CD4-positive, alpha-beta T cell (primary cell): ENCODE measurements around the gene GLB1L3. TPM values are rescaled to one million over a fixed set of nuclear protein-coding genes. Genes with fewer than 3 reads are reported as not detected.

Experiments used
- ATAC-seq: fragments of 200-7000 bp; cut with Tn5 transposase; one replicate; pipeline ENCODE4 v1.10.0; 2022; ENCODE audit warnings: mild to moderate bottlenecking; ENCODE audit not compliant: poor library complexity
- CTCF ChIA-PET: fragments of 350-600 bp; sonication (Branson Sonifier 250); formaldehyde crosslinking; loops from one replicate; lab custom pipeline; 2021; ENCODE audit warnings: antibody characterized with exemption, inconsistent platforms; lab: Charles Lee
- POLR2A ChIA-PET: fragments of 350-600 bp; sonication (Branson Sonifier 250); formaldehyde crosslinking; loops from one replicate; lab custom pipeline; 2021; ENCODE audit warnings: antibody characterized with exemption, inconsistent platforms; lab: Charles Lee
- DNase-seq, 14 experiments: peaks; one replicate each; pipeline ENCODE4 v3.0.0-alpha.2; 2013 to 2020; ENCODE audit warnings: mixed read lengths in 2 of 14
- H3K27ac ChIP-seq, 2 donors: one replicate each; pipeline versions ENCODE4 v1.5.1 to v1.7.0; 2013; ENCODE audit warnings: low read length in 2 of 2, low read depth in 1 of 2, mild to moderate bottlenecking in 1 of 2
- H3K27me3 ChIP-seq, 2 experiments: 1 replicate in 1 of 2; 2 replicates in 1 of 2; pipeline versions ENCODE4 v1.6.1 to v1.7.0; 2013; ENCODE audit warnings: low read length in 2 of 2, control low read depth in 1 of 2, mild to moderate bottlenecking in 1 of 2, moderate library complexity in 1 of 2; ENCODE audit not compliant: insufficient read depth in 2 of 2, control insufficient read depth in 1 of 2
- H3K36me3 ChIP-seq: one replicate; pipeline ENCODE4 v1.6.1; 2013; ENCODE audit warnings: low read length, control low read depth; ENCODE audit not compliant: insufficient read depth
- H3K4me1 ChIP-seq: one replicate; pipeline ENCODE4 v1.6.1; 2013; ENCODE audit warnings: low read length, control low read depth; ENCODE audit not compliant: insufficient read depth
- H3K4me3 ChIP-seq: one replicate; pipeline ENCODE4 v1.5.1; 2013; ENCODE audit warnings: mild to moderate bottlenecking, low read length, moderate library complexity
- H3K9me3 ChIP-seq, 2 experiments: 1 replicate in 1 of 2; 2 replicates in 1 of 2; pipeline versions ENCODE4 v1.6.1 to v1.7.0; 2013; ENCODE audit warnings: low read length in 2 of 2, mild to moderate bottlenecking in 2 of 2, control low read depth in 1 of 2, moderate library complexity in 1 of 2; ENCODE audit not compliant: control insufficient read depth in 1 of 2, insufficient read depth in 1 of 2
- H3K27ac Mint-ChIP-seq: one replicate; pipeline ENCODE4 v1.8.0; 2020; ENCODE audit warnings: mixed read lengths
- H3K27me3 Mint-ChIP-seq: one replicate; pipeline ENCODE4 v1.8.0; 2021; ENCODE audit warnings: mixed read lengths
- H3K36me3 Mint-ChIP-seq: one replicate; pipeline ENCODE4 v1.8.0; 2021; ENCODE audit warnings: low read depth, mixed read lengths
- H3K4me1 Mint-ChIP-seq: one replicate; pipeline ENCODE4 v1.8.0; 2021; ENCODE audit warnings: low read depth, mixed read lengths
- H3K4me3 Mint-ChIP-seq: one replicate; pipeline ENCODE4 v1.8.0; 2020; ENCODE audit warnings: mild to moderate bottlenecking, mixed read lengths
- H3K9me3 Mint-ChIP-seq: one replicate; pipeline ENCODE4 v1.8.0; 2020; ENCODE audit warnings: mixed read lengths
- CTCF ChIP-seq: fragments of 200-600 bp; IDR thresholded peaks from one replicate; pipeline ENCODE4 v1.8.0; 2022; ENCODE audit warnings: antibody characterized with exemption, mild to moderate bottlenecking
- intact Hi-C, 2 experiments: fragments of 100-400 bp; cut with DNase I in 1 of 2; cut with micrococcal nuclease in 1 of 2; formaldehyde crosslinking; loops; one replicate each; pipeline versions ENCODE4 v1.15.1 to v1.9.0; 2023 to 2025; cut with DNase I, micrococcal nuclease
- total RNA-seq, 174 experiments: library from RNA in 2 of 174; stranded (reverse) in 2 of 174; gene quantifications; one replicate each; pipeline ENCODE4 v1.2.3 and lab custom pipeline; 2021 to 2026

Gene GLB1L3
- total RNA-seq, 2 experiments from 2014 or later: 1.3 to 1.5 TPM

DNA sequence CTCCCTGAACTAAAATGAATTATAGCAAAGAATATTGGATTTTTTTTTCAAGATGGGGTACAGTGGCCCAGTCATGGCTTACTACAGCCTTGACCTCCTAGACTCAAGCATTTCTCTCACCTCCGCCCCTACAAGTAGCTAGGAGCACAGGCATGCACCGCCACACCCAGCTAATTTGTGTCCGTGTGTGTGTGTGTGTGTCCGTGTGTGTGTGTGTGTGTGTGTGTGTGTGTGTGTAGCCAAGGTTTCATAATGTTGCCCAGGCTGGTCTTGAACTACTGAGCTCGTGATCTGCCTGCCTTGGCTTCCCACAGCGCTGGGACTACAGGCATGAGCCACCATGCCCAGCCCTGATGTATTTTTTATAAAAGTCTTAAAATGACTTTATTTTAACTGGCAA is 35.6 kb upstream of the GLB1L3 start:
- H3K27ac ChIP-seq: no peak overlapping the region
- ChIA-PET POLR2A (interaction anchor here (1.4 kb wide), 1 partner anchor 17 kb away, joined by 4 read pairs; the partner anchor contains the start of genes NCAPD3 and VPS26B), CTCF (no interaction called here)
- Mint-ChIP-seq H3K27ac (no peak overlapping the region), H3K4me3 (no peak overlapping the region), H3K9me3 (no peaks in the 10 kb centered on the region), H3K36me3 (peaks cover 83% of the 10 kb centered on the region), H3K27me3 (no peaks in the 10 kb centered on the region), H3K4me1 (no peaks in the 10 kb centered on the region)
- intact Hi-C loops: no loop called here
- no peak for TF ChIP-seq CTCF
- peaks cover 79% of the 10 kb centered on the region for H3K36me3 ChIP-seq
- no peak overlapping the region for H3K4me3 ChIP-seq
- ATAC-seq (no peak), DNase-seq (no peak)
- H3K4me1 ChIP-seq: no peaks in the 10 kb centered on the region
- no peaks in the 10 kb centered on the region for H3K27me3 ChIP-seq
- no peaks in the 10 kb centered on the region for H3K9me3 ChIP-seq

- Mint-ChIP-seq H3K27me3 (no peaks in the 10 kb centered on the region), H3K36me3 (peaks cover 86% of the 10 kb centered on the region), H3K9me3 (no peaks in the 10 kb centered on the region), H3K4me1 (no peaks in the 10 kb centered on the region), H3K27ac (no peak overlapping the region), H3K4me3 (no peak overlapping the region)
- no peak for ATAC-seq
- ChIA-PET CTCF (no interaction called here), POLR2A (interaction anchor here (0.8 kb wide), 1 partner anchor 12 kb away, joined by 3 read pairs; no protein-coding TSS in a partner anchor)
- H3K9me3 ChIP-seq: no peaks in the 10 kb centered on the region
- H3K4me1 ChIP-seq: no peaks in the 10 kb centered on the region
- H3K27ac ChIP-seq: no peak overlapping the region
- peaks cover 88% of the 10 kb centered on the region for H3K36me3 ChIP-seq
- DNase-seq: no peak
- no peak overlapping the region for H3K4me3 ChIP-seq
- H3K27me3 ChIP-seq: no peaks in the 10 kb centered on the region
- no peak for TF ChIP-seq CTCF
- intact Hi-C loops: loop anchor here in 1 of 2 experiments (2.0 kb wide), 1 partner anchor 36 kb away; no protein-coding TSS in a partner anchor
Observed at GRCh38 chr11:134242376-134242775, 33.8 kb upstream of the GLB1L3 start.

- intact Hi-C loops: loop anchor here (2.0 kb wide), 1 partner anchor 37 kb away; no protein-coding TSS in a partner anchor
Observed at GRCh38 chr11:134243913-134244312, 32.3 kb upstream of the GLB1L3 start.

More at GRCh38 chr11:134243913-134244312, 32.3 kb upstream of the GLB1L3 start:
- Mint-ChIP-seq H3K27me3 (no peaks in the 10 kb centered on the region), H3K9me3 (no peaks in the 10 kb centered on the region), H3K4me1 (no peaks in the 10 kb centered on the region), H3K27ac (peak overlapping the region; percentile 25), H3K4me3 (no peak overlapping the region), H3K36me3 (peaks cover 91% of the 10 kb centered on the region)
- POLR2A ChIA-PET: interaction anchor here (1.9 kb wide), 1 partner anchor 19 kb away, joined by 19 read pairs; the partner anchor contains the start of genes NCAPD3 and VPS26B
- H3K27me3 ChIP-seq: no peaks in the 10 kb centered on the region
- H3K36me3 ChIP-seq: peaks cover 92% of the 10 kb centered on the region
- no peaks in the 10 kb centered on the region for H3K4me1 ChIP-seq
- H3K27ac ChIP-seq: no peak overlapping the region
- ATAC-seq: no peak
- no peak for TF ChIP-seq CTCF
- CTCF ChIA-PET: interaction anchor here (1.1 to 1.8 kb wide), 4 partner anchors 11 to 37 kb away, joined by 3 to 8 read pairs (median 5); partner anchors contain the start of gene VPS26B
- DNase-seq: no peak
- H3K9me3 ChIP-seq: no peaks in the 10 kb centered on the region
- no peak overlapping the region for H3K4me3 ChIP-seq
